Natural killer cell (primary cell): ENCODE results near the gene CAAP1. TPM values are rescaled to one million over a fixed set of nuclear protein-coding genes. Genes with fewer than 3 reads are reported as not detected.

Source experiments
- ATAC-seq, 3 donors: fragments of 150-1000 bp in 2 of 3; fragments of 200-7000 bp in 1 of 3; cut with Tn5 transposase; 1 replicate in 1 of 3; 2 replicates in 2 of 3; pipeline ENCODE4 v1.10.0; 2021; ENCODE audit warnings: mild to moderate bottlenecking in 2 of 3, moderate library complexity in 2 of 3
- DNase-seq, 2 donors: peaks; one replicate each; pipeline versions ENCODE4 v3.0.0 to v3.0.0-alpha.2; 2013 to 2021; ENCODE audit warnings: mixed read lengths in 1 of 2
- H3K27ac ChIP-seq: one replicate; pipeline ENCODE4 v1.5.1; 2013; ENCODE audit warnings: mild to moderate bottlenecking, low read length
- H3K27me3 ChIP-seq: one replicate; pipeline ENCODE4 v1.6.1; 2013; ENCODE audit warnings: low read length; ENCODE audit not compliant: control insufficient read depth, insufficient read depth
- H3K36me3 ChIP-seq: one replicate; pipeline ENCODE4 v1.6.1; 2013; ENCODE audit warnings: low read length; ENCODE audit not compliant: control insufficient read depth, insufficient read depth
- H3K4me1 ChIP-seq: one replicate; pipeline ENCODE4 v1.6.1; 2013; ENCODE audit warnings: low read length; ENCODE audit not compliant: control insufficient read depth, insufficient read depth
- H3K4me3 ChIP-seq: one replicate; pipeline ENCODE4 v1.5.1; 2013; ENCODE audit warnings: low read length
- H3K9me3 ChIP-seq: one replicate; pipeline ENCODE4 v1.6.1; 2013; ENCODE audit warnings: low read length; ENCODE audit not compliant: control insufficient read depth, insufficient read depth
- H3K27ac Mint-ChIP-seq, 2 donors: one replicate each; pipeline ENCODE4 v1.8.0; 2022; ENCODE audit warnings: mild to moderate bottlenecking in 2 of 2, mixed read lengths in 2 of 2, moderate library complexity in 1 of 2
- H3K27me3 Mint-ChIP-seq, 2 donors: one replicate each; pipeline ENCODE4 v1.8.0; 2022; ENCODE audit warnings: low read depth in 2 of 2, mixed read lengths in 2 of 2
- H3K36me3 Mint-ChIP-seq: one replicate; pipeline ENCODE4 v1.8.0; 2022; ENCODE audit warnings: mixed read lengths
- H3K4me1 Mint-ChIP-seq, 2 donors: one replicate each; pipeline ENCODE4 v1.8.0; 2022; ENCODE audit warnings: mixed read lengths in 2 of 2
- H3K4me3 Mint-ChIP-seq: one replicate; pipeline ENCODE4 v1.8.0; 2022; ENCODE audit warnings: mild to moderate bottlenecking, moderate library complexity, mixed read lengths
- H3K9me3 Mint-ChIP-seq, 2 donors: one replicate each; pipeline ENCODE4 v1.8.0; 2022; ENCODE audit warnings: mixed read lengths in 2 of 2
- CTCF ChIP-seq: fragments of 200-600 bp; IDR thresholded peaks from one replicate; pipeline ENCODE4 v1.8.0; 2022; ENCODE audit warnings: antibody characterized with exemption
- WGBS: methylation state at CpG from one replicate; pipeline ENCODE4 v1.1.7; 2013; ENCODE audit warnings: missing lambda C conversion rate; ENCODE audit not compliant: insufficient coverage; 5-methylcytosine and 5-hydroxymethylcytosine counted together
- intact Hi-C: fragments of 100-400 bp; cut with micrococcal nuclease; formaldehyde crosslinking; loops from one replicate; pipeline ENCODE4 v1.14.2; 2022
- total RNA-seq, 4 donors: library from RNA; stranded (reverse); fragments of 120-200 nt in 1 of 4; gene quantifications; one replicate each; pipeline versions ENCODE4 v1.2.3 to v1.2.4, GENCODE V29; 2013 to 2022

Gene CAAP1
- 10 to 100 TPM; 12.6 to 16.8 (median 15.2) TPM for total RNA-seq
- 33.6 TPM for total RNA-seq (2013)

- Mint-ChIP-seq H3K27me3 (no peaks in the 10 kb centered on the region), H3K36me3 (peaks cover 7% of the 10 kb centered on the region), H3K4me3 (peak within 1 kb of the TSS; percentile 100), H3K4me1 (peaks cover 32 to 35% of the 10 kb centered on the region in 2 donors), H3K27ac (peak within 1 kb of the TSS; percentile 99), H3K9me3 (peaks cover 2 to 7% of the 10 kb centered on the region in 2 donors)
- TF ChIP-seq CTCF, result peak; percentile 48
- Histone ChIP-seq H3K4me3 (peak within 1 kb of the TSS; percentile 95), H3K27me3 (no peaks in the 10 kb centered on the region), H3K27ac (peak within 1 kb of the TSS; percentile 94), H3K4me1 (peaks cover 14% of the 10 kb centered on the region), H3K36me3 (no peaks in the 10 kb centered on the region), H3K9me3 (no peaks in the 10 kb centered on the region)
- intact Hi-C loops, result loop anchor here (1.0 to 2.0 kb wide), 3 partner anchors 55 to 681 kb away; partner anchors contain the start of genes C9orf72, IFT74 and PLAA
- ATAC-seq, result peak; percentile 93 to 97 (median 94)
- peak; percentile 91 to 96 for DNase-seq
- under 1% methylated on average over 65 of the region's 70 CpGs for WGBS
Measured at GRCh38 chr9:26892251-26893029, at the start of gene CAAP1. TSS of gene CAAP1 (minus strand) at chr9:26892802. CDS start at chr9:26892715, 87 bp downstream.

GRCh38 chr9:26940779-26941178, 48.2 kb upstream of the CAAP1 start:
- Mint-ChIP-seq H3K9me3 (peaks cover 6 to 7% of the 10 kb centered on the region in 2 donors), H3K27ac (peak overlapping the region; percentile 5 to 43), H3K36me3 (peaks cover 10% of the 10 kb centered on the region), H3K27me3 (no peaks in the 10 kb centered on the region), H3K4me1 (peaks cover 65 to 68% of the 10 kb centered on the region in 2 donors), H3K4me3 (no peak overlapping the region)
- Histone ChIP-seq H3K4me1 (peaks cover 7% of the 10 kb centered on the region), H3K4me3 (no peak overlapping the region), H3K27me3 (no peaks in the 10 kb centered on the region), H3K27ac (no peak overlapping the region), H3K9me3 (peaks cover 5% of the 10 kb centered on the region), H3K36me3 (peaks cover 5% of the 10 kb centered on the region)
- no CpG with 5 or more reads among the region's 1 CpG for WGBS
- TF ChIP-seq CTCF, result no peak
- intact Hi-C loops, result no loop called here
- peak in 1 of 3 donors; percentile 32 for ATAC-seq
- DNase-seq, result no peak

GRCh38 chr9:26939955-26940711, 47.5 kb upstream of the CAAP1 start:
- peaks cover 6 to 7% of the 10 kb centered on the region in 2 donors for H3K9me3 Mint-ChIP-seq
- peak overlapping the region; percentile 5 to 43 for H3K27ac Mint-ChIP-seq
- Histone ChIP-seq H3K4me1 (peaks cover 3% of the 10 kb centered on the region), H3K36me3 (peaks cover 5% of the 10 kb centered on the region), H3K9me3 (peaks cover 5% of the 10 kb centered on the region), H3K4me3 (no peak overlapping the region), H3K27ac (no peak overlapping the region), H3K27me3 (no peaks in the 10 kb centered on the region)
- intact Hi-C loops, result no loop called here
- no peaks in the 10 kb centered on the region for H3K27me3 Mint-ChIP-seq
- ATAC-seq (no peak), DNase-seq (no peak)
- WGBS, result 63% methylated on average over 1 of the region's 3 CpGs
- H3K4me3 Mint-ChIP-seq, result no peak overlapping the region
- no peak for TF ChIP-seq CTCF
- H3K36me3 Mint-ChIP-seq, result peaks cover 10% of the 10 kb centered on the region
- H3K4me1 Mint-ChIP-seq, result peaks cover 65 to 67% of the 10 kb centered on the region in 2 donors
